ENCODE measurements around the gene TBC1D22A. TPM values are rescaled to one million over a fixed set of nuclear protein-coding genes. Genes with fewer than 3 reads are reported as not detected.
A peak's percentile ranks its signal among the peaks of the same experiment; 100 is the strongest.

Gene TBC1D22A
- total and polyA plus RNA-seq, 10 of the 15 experiments (the other 5 are each of a cell fraction or from before 2014, with no cell fraction given), result 0.63 to 44.7 (median 27.4) TPM

- TF ChIP-seq WRNIP1 (IDR thresholded peaks at IDR 0.05; ENCODE audit: borderline replicate concordance, low read depth, low read length), result no peak
- peak; percentile 73 for TF ChIP-seq RUNX3 (IDR thresholded peaks at IDR 0.05; ENCODE audit: low read length)
- no peak for TF ChIP-seq SMAD1 (IDR thresholded peaks at IDR 0.05; ENCODE audit: low read depth, partially characterized antibody)
- peak; percentile 79 for TF ChIP-seq JUNB (IDR thresholded peaks at IDR 0.05)
- no peak for TF ChIP-seq RBBP5 (conservative IDR thresholded peaks at IDR 0.05)
- no peak for TF ChIP-seq SIN3A (IDR thresholded peaks at IDR 0.05; ENCODE audit: low read depth, low read length)
- peak; percentile 42; the same call in 1 of the 2 replicates for TF ChIP-seq CREM (IDR thresholded peaks at IDR 0.05; ENCODE audit: low read depth)
- no peak for TF ChIP-seq HDAC2 (IDR thresholded peaks at IDR 0.05)
- no peak for TF ChIP-seq FOS (IDR thresholded peaks at IDR 0.05; ENCODE audit: borderline replicate concordance, extremely low read depth, insufficient read length)
- TF ChIP-seq SRF (IDR thresholded peaks at IDR 0.05; ENCODE audit: low read depth in 2 of 2, low read length in 2 of 2), result no peak
- TF ChIP-seq CREB1 (IDR thresholded peaks at IDR 0.05; ENCODE audit: low read depth), result peak; percentile 66
- TF ChIP-seq IKZF1 (conservative IDR thresholded peaks at IDR 0.05), result no peak
- no peak for TF ChIP-seq RB1 (IDR thresholded peaks at IDR 0.05; ENCODE audit: borderline replicate concordance)
- no peak for TF ChIP-seq SREBF2 (IDR thresholded peaks at IDR 0.05; ENCODE audit: low read length)
- TF ChIP-seq ZNF384 (IDR thresholded peaks at IDR 0.05; ENCODE audit: borderline replicate concordance, low read depth, low read length), result no peak
- no peak for TF ChIP-seq HCFC1 (IDR thresholded peaks at IDR 0.05; ENCODE audit: low read length)
- TF ChIP-seq SMARCA5 (IDR thresholded peaks at IDR 0.05), result no peak
- TF ChIP-seq USF2 (IDR thresholded peaks at IDR 0.05; ENCODE audit: borderline replicate concordance, low read depth, low read length), result no peak
- TF ChIP-seq SPI1 (IDR thresholded peaks at IDR 0.05; ENCODE audit: borderline replicate concordance, insufficient read depth, low read depth, low read length), result no peak
- TF ChIP-seq ATF3 (IDR thresholded peaks at IDR 0.05; ENCODE audit: borderline replicate concordance, extremely low read depth, low read depth, low read length), result no peak
- no peak for TF ChIP-seq MTA2 (IDR thresholded peaks at IDR 0.05; ENCODE audit: low read depth)
- TF ChIP-seq CTCF (IDR thresholded peaks at IDR 0.05 in 2 of 3, conservative IDR thresholded peaks at IDR 0.05 in 1 of 3; ENCODE audit: control insufficient read depth in 2 of 3, extremely low read depth in 1 of 3, insufficient read depth in 1 of 3, low read depth in 3 of 3, low read length in 3 of 3), result no peak
- no peak for TF ChIP-seq RELA (IDR thresholded peaks at IDR 0.05; ENCODE audit: borderline replicate concordance, partially characterized antibody)
- no peak for TF ChIP-seq GATAD2B (conservative IDR thresholded peaks at IDR 0.05; ENCODE audit: low read depth)
- TF ChIP-seq HDAC6 (IDR thresholded peaks at IDR 0.05; ENCODE audit: unreplicated experiment), result no peak
- no peak for TF ChIP-seq MYC (IDR thresholded peaks at IDR 0.05; ENCODE audit: insufficient read depth, insufficient read length, insufficient replicate concordance, low read length, severe bottlenecking)
- TF ChIP-seq JUND (IDR thresholded peaks at IDR 0.05; ENCODE audit: low read depth, low read length), result no peak
Observed at GRCh38 chr22:46934746-46935491, 172.5 kb downstream of the TBC1D22A start (continued).

Data from GM12878 (cell line).